SK-N-SH (cell line): ENCODE results near the gene GRB10. TPM values are rescaled to one million over a fixed set of nuclear protein-coding genes. Genes with fewer than 3 reads are reported as not detected.
"Not testable (repeated sequence)": the region's sequence is repeated elsewhere in the genome, so short reads cannot be mapped to it uniquely, and the experiment has no call there.

Experiments
- CTCF ChIA-PET: fragments of 300-600, 350-600 bp; formaldehyde crosslinking; extraction: SDS; loops from one replicate; lab custom pipeline; 2021; lab: Yijun Ruan, JAX
- POLR2A ChIA-PET: fragments of 350-600 bp; sonication (Branson Sonifier 250); formaldehyde crosslinking; extraction: SDS; loops from one replicate; lab custom pipeline; 2020; ENCODE audit warnings: antibody characterized with exemption, inconsistent platforms; lab: Yijun Ruan, JAX
- DNase-seq: peaks from one replicate; pipeline ENCODE4 v3.0.0; 2012
- H2AFZ ChIP-seq: fragments of 200-600 bp; sonication (generic); 2 replicates; pipeline ENCODE4 v1.8.1; 2016; ENCODE audit warnings: antibody characterized with exemption, mild to moderate bottlenecking, low read depth
- H3F3A ChIP-seq: fragments of 200-600 bp; sonication (generic); replicated peaks from 2 replicates; pipeline ENCODE3; 2016; ENCODE audit warnings: antibody characterized with exemption, mild to moderate bottlenecking; ENCODE audit not compliant: insufficient read depth
- H3K27ac ChIP-seq, 2 experiments: fragments of 200-500 bp in 1 of 2; fragments of 200-600 bp in 1 of 2; sonication (Bioruptor generic) in 1 of 2; sonication (generic), shearing (Covaris generic) in 1 of 2; 2 replicates each; pipeline versions ENCODE4 v1.5.1 to v1.6.1; 2014 to 2016; ENCODE audit warnings: low read depth in 2 of 2, inconsistent platforms in 1 of 2, low read length in 1 of 2, mild to moderate bottlenecking in 1 of 2, mixed read lengths in 1 of 2
- H3K27me3 ChIP-seq: fragments of 200-600 bp; sonication (generic), shearing (Covaris generic); 2 replicates; pipeline ENCODE4 v1.6.1; 2016; ENCODE audit warnings: mixed run types; ENCODE audit not compliant: insufficient read depth
- H3K36me3 ChIP-seq, 2 experiments: fragments of 200-500 bp in 1 of 2; fragments of 200-600 bp in 1 of 2; sonication (Bioruptor generic) in 1 of 2; sonication (generic) in 1 of 2; replicated peaks in 1 of 2; 2 replicates each; pipeline versions ENCODE3 to v1.5.1; 2014 to 2016; ENCODE audit warnings: low read length in 1 of 2, mild to moderate bottlenecking in 1 of 2; ENCODE audit not compliant: insufficient read depth in 2 of 2, control insufficient read depth in 1 of 2
- H3K4me1 ChIP-seq, 2 experiments: fragments of 200-500 bp in 1 of 2; fragments of 200-600 bp in 1 of 2; sonication (Bioruptor generic) in 1 of 2; sonication (generic), shearing (Covaris generic) in 1 of 2; 2 replicates each; pipeline versions ENCODE4 v1.5.1 to v1.6.1; 2014 to 2016; ENCODE audit warnings: low read depth in 1 of 2, low read length in 1 of 2, mixed run types in 1 of 2; ENCODE audit not compliant: insufficient read depth in 2 of 2, control insufficient read depth in 1 of 2
- H3K4me2 ChIP-seq: fragments of 200-600 bp; sonication (generic), shearing (Covaris generic); 2 replicates; pipeline ENCODE4 v1.6.1; 2017; ENCODE audit warnings: mixed run types
- H3K4me3 ChIP-seq, 2 experiments: fragments of 200-500 bp in 1 of 2; fragments of 200-600 bp in 1 of 2; sonication (Bioruptor generic) in 1 of 2; sonication (generic), shearing (Covaris generic) in 1 of 2; 2 replicates each; pipeline versions ENCODE4 v1.5.1 to v1.8.1; 2014 to 2016; ENCODE audit warnings: low read depth in 2 of 2, inconsistent platforms in 1 of 2, low read length in 1 of 2, mild to moderate bottlenecking in 1 of 2, mixed read lengths in 1 of 2, moderate library complexity in 1 of 2
- H3K79me2 ChIP-seq: fragments of 200-600 bp; sonication (generic); 2 replicates; pipeline ENCODE4 v1.8.1; 2017; ENCODE audit warnings: mild to moderate bottlenecking; ENCODE audit not compliant: insufficient read depth
- H3K9ac ChIP-seq: fragments of 200-600 bp; sonication (generic); 2 replicates; pipeline ENCODE4 v1.6.1; 2017; ENCODE audit warnings: mixed run types
- H3K9me2 ChIP-seq: fragments of 200-600 bp; sonication (generic); 2 replicates; pipeline ENCODE4 v1.6.1; 2017; ENCODE audit warnings: mixed run types
- H3K9me3 ChIP-seq: fragments of 200-600 bp; sonication (generic); 2 replicates; pipeline ENCODE4 v1.6.1; 2017; ENCODE audit warnings: mixed run types, mild to moderate bottlenecking, moderate library complexity
- H4K20me1 ChIP-seq: fragments of 200-600 bp; sonication (generic); 2 replicates; pipeline ENCODE4 v1.6.1; 2017; ENCODE audit warnings: mild to moderate bottlenecking, mixed run types; ENCODE audit not compliant: insufficient read depth
- CHD2 ChIP-seq: fragments of 150-350 bp; IDR thresholded peaks from 2 replicates; pipeline ENCODE4 v1.6.1; 2018; ENCODE audit warnings: low read length; ENCODE audit not compliant: partially characterized antibody
- EP300 ChIP-seq, 2 experiments: IDR thresholded peaks; 2 replicates each; pipeline versions ENCODE4 v1.4.0 to v1.6.1; 2012; ENCODE audit warnings: borderline replicate concordance in 1 of 2, low read depth in 1 of 2, low read length in 1 of 2
- EZH2phosphoT487 ChIP-seq: fragments of 200-600 bp; sonication (generic); IDR thresholded peaks from 2 replicates; pipeline ENCODE4 v1.6.1; 2017; ENCODE audit warnings: low read depth, mixed run types, mild to moderate bottlenecking, antibody characterized with exemption, moderate library complexity, borderline replicate concordance
- FOSL2 ChIP-seq: IDR thresholded peaks from 2 replicates; pipeline ENCODE4 v1.4.0; 2012; ENCODE audit warnings: low read depth, mild to moderate bottlenecking, moderate library complexity, borderline replicate concordance
- FOXJ3 ChIP-seq: sonication (generic); formaldehyde crosslinking; IDR thresholded peaks from 2 replicates; pipeline ENCODE4 v1.5.1; 2020; ENCODE audit warnings: mild to moderate bottlenecking, missing genetic modification reagents
- GABPA ChIP-seq: IDR thresholded peaks from 2 replicates; pipeline ENCODE4 v1.4.0; 2012; ENCODE audit warnings: low read depth, mild to moderate bottlenecking
- GATA2 ChIP-seq: sonication (generic); formaldehyde crosslinking; IDR thresholded peaks from 2 replicates; pipeline ENCODE4 v1.5.0; 2020; ENCODE audit warnings: mild to moderate bottlenecking, missing genetic modification reagents
- MXI1 ChIP-seq: IDR thresholded peaks from 2 replicates; pipeline ENCODE4 v1.6.1; 2012; ENCODE audit warnings: mild to moderate bottlenecking, low read depth, low read length, improper control_type of control experiment
- POLR2AphosphoS5 ChIP-seq: IDR thresholded peaks from 2 replicates; pipeline ENCODE4 v1.6.1; 2012; ENCODE audit warnings: low read depth, low read length
- RXRA ChIP-seq: IDR thresholded peaks from 2 replicates; pipeline ENCODE4 v1.4.0; 2012; ENCODE audit warnings: low read depth, mild to moderate bottlenecking, borderline replicate concordance
- SIN3A ChIP-seq: IDR thresholded peaks from 2 replicates; pipeline ENCODE4 v1.6.1; 2012; ENCODE audit warnings: low read depth, mild to moderate bottlenecking, low read length, moderate library complexity, borderline replicate concordance
- SMC3 ChIP-seq: IDR thresholded peaks from 2 replicates; pipeline ENCODE4 v1.6.1; 2012; ENCODE audit warnings: low read depth, low read length, improper control_type of control experiment
- TAF1 ChIP-seq: IDR thresholded peaks from 2 replicates; pipeline ENCODE4 v1.6.1; 2012; ENCODE audit warnings: low read depth, mild to moderate bottlenecking, low read length, moderate library complexity, borderline replicate concordance
- TCF12 ChIP-seq: IDR thresholded peaks from 2 replicates; pipeline ENCODE4 v1.4.0; 2012
- TEAD4 ChIP-seq: IDR thresholded peaks from 2 replicates; pipeline ENCODE4 v1.4.0; 2012; ENCODE audit warnings: mild to moderate bottlenecking, borderline replicate concordance; ENCODE audit not compliant: insufficient read depth
- WGBS: methylation state at CpG from one replicate; pipeline ENCODE4 v1.1.6; 2017; ENCODE audit warnings: low lambda C conversion rate; 5-methylcytosine and 5-hydroxymethylcytosine counted together
- polyA plus RNA-seq, 3 experiments: library from polyadenylated mRNA; depleted of rRNA; stranded (reverse); fragments of >200 nt; gene quantifications; 2 replicates each; pipeline ENCODE4 v1.2.3, GENCODE V29; 2012
- TF ChIP-seq, protein P1 (sequence below): fragments of 150-350 bp; IDR thresholded peaks from 2 replicates; pipeline ENCODE4 v1.6.1; 2016; ENCODE audit warnings: mild to moderate bottlenecking, low read depth, low read length
- TF ChIP-seq, protein P2 (sequence below): IDR thresholded peaks from 2 replicates; pipeline ENCODE4 v1.6.1; 2012; ENCODE audit warnings: mild to moderate bottlenecking, low read depth, low read length, moderate library complexity
- TF ChIP-seq, protein P3 (sequence below): fragments of 150-350 bp; IDR thresholded peaks from 2 replicates; pipeline ENCODE4 v1.6.1; 2017; ENCODE audit warnings: antibody characterized with exemption, low read length, low read depth, borderline replicate concordance
- TF ChIP-seq, protein P4 (sequence below): IDR thresholded peaks from 2 replicates; pipeline ENCODE4; 2012

The GRB10 gene
- polyA plus RNA-seq, 1 of the 3 experiments (the other 2 are of a cell fraction): 5.1 TPM

DNA sequence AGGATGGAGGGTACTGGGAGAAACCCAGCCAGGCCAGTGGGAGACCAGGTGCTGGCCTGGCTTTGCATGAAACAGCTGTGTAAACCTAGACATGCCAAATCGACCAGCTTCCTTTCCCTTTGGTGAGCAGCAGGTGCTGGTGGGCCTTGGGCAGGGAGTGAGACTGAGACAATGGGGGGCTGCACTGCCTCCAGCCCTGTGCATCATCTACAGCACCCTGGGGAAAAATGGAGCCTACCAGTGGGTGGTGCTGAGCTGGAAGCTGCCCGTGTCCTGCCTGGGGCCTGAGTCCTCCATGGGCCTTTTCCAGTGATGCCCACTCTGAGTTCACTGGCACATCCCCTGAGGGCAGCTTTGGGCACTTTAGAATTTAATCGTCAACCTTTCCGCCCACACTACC lies 198.3 kb downstream of the GRB10 start:
- no peak overlapping the region; a peak in 1 of 4 replicates for H3K4me3 ChIP-seq
- H3K9ac ChIP-seq: no peak overlapping the region
- no peaks in the 10 kb centered on the region for H4K20me1 ChIP-seq
- H2AFZ ChIP-seq: no peak overlapping the region
- 0 out of 2 replicates have a peak, but pooled peaks cover 10% of the 10 kb centered on the region for H3K9me3 ChIP-seq
- H3K27me3 ChIP-seq: no peaks in the 10 kb centered on the region
- no peaks in the 10 kb centered on the region for H3K36me3 ChIP-seq
- no peaks in the 10 kb centered on the region for H3K9me2 ChIP-seq
- H3K4me2 ChIP-seq: no peak overlapping the region
- DNase-seq: no peak
- TF ChIP-seq EZH2phosphoT487: no peak
- no peak for TF ChIP-seq GATA2 (CRISPR knock-in tag)
- TF ChIP-seq SMC3: no peak
- no peak for TF ChIP-seq GABPA
- TF ChIP-seq FOSL2: no peak
- TF ChIP-seq, protein P1, sequence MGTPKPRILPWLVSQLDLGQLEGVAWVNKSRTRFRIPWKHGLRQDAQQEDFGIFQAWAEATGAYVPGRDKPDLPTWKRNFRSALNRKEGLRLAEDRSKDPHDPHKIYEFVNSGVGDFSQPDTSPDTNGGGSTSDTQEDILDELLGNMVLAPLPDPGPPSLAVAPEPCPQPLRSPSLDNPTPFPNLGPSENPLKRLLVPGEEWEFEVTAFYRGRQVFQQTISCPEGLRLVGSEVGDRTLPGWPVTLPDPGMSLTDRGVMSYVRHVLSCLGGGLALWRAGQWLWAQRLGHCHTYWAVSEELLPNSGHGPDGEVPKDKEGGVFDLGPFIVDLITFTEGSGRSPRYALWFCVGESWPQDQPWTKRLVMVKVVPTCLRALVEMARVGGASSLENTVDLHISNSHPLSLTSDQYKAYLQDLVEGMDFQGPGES: no peak
- TF ChIP-seq FOXJ3 (CRISPR knock-in tag): no peak
- TF ChIP-seq POLR2AphosphoS5: no peak
- TF ChIP-seq, protein P2, sequence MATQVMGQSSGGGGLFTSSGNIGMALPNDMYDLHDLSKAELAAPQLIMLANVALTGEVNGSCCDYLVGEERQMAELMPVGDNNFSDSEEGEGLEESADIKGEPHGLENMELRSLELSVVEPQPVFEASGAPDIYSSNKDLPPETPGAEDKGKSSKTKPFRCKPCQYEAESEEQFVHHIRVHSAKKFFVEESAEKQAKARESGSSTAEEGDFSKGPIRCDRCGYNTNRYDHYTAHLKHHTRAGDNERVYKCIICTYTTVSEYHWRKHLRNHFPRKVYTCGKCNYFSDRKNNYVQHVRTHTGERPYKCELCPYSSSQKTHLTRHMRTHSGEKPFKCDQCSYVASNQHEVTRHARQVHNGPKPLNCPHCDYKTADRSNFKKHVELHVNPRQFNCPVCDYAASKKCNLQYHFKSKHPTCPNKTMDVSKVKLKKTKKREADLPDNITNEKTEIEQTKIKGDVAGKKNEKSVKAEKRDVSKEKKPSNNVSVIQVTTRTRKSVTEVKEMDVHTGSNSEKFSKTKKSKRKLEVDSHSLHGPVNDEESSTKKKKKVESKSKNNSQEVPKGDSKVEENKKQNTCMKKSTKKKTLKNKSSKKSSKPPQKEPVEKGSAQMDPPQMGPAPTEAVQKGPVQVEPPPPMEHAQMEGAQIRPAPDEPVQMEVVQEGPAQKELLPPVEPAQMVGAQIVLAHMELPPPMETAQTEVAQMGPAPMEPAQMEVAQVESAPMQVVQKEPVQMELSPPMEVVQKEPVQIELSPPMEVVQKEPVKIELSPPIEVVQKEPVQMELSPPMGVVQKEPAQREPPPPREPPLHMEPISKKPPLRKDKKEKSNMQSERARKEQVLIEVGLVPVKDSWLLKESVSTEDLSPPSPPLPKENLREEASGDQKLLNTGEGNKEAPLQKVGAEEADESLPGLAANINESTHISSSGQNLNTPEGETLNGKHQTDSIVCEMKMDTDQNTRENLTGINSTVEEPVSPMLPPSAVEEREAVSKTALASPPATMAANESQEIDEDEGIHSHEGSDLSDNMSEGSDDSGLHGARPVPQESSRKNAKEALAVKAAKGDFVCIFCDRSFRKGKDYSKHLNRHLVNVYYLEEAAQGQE: no peak
- TF ChIP-seq, protein P3, sequence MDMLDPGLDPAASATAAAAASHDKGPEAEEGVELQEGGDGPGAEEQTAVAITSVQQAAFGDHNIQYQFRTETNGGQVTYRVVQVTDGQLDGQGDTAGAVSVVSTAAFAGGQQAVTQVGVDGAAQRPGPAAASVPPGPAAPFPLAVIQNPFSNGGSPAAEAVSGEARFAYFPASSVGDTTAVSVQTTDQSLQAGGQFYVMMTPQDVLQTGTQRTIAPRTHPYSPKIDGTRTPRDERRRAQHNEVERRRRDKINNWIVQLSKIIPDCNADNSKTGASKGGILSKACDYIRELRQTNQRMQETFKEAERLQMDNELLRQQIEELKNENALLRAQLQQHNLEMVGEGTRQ: no peak
- no peak for TF ChIP-seq MXI1
- TF ChIP-seq, protein P4, sequence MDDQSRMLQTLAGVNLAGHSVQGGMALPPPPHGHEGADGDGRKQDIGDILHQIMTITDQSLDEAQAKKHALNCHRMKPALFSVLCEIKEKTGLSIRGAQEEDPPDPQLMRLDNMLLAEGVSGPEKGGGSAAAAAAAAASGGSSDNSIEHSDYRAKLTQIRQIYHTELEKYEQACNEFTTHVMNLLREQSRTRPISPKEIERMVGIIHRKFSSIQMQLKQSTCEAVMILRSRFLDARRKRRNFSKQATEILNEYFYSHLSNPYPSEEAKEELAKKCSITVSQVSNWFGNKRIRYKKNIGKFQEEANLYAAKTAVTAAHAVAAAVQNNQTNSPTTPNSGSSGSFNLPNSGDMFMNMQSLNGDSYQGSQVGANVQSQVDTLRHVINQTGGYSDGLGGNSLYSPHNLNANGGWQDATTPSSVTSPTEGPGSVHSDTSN: no peak
- TF ChIP-seq RXRA: no peak
- no peak for TF ChIP-seq TEAD4
- TF ChIP-seq EP300 (IDR thresholded peaks at IDR 0.05; ENCODE audit: borderline replicate concordance in 1 of 2, low read depth in 1 of 2, low read length in 1 of 2): no peak
- no peak for TF ChIP-seq CHD2
- TF ChIP-seq SIN3A: no peak
- TF ChIP-seq TCF12: no peak
- no peak for TF ChIP-seq TAF1
- H3K79me2 ChIP-seq: no peaks in the 10 kb centered on the region
- ChIA-PET POLR2A (no interaction called here), CTCF (interaction anchor here (0.8 to 6.0 kb wide), 4 partner anchors 12 to 94 kb away, joined by 3 to 34 read pairs (median 3); no protein-coding TSS in a partner anchor)
- 56% methylated on average over 3 of the region's 4 CpGs for WGBS
- H3K4me1 ChIP-seq: no peaks in the 10 kb centered on the region; a peak in 1 of 4 replicates
- H3K27ac ChIP-seq: no peak overlapping the region
- no peaks in the 10 kb centered on the region for H3F3A ChIP-seq

DNA sequence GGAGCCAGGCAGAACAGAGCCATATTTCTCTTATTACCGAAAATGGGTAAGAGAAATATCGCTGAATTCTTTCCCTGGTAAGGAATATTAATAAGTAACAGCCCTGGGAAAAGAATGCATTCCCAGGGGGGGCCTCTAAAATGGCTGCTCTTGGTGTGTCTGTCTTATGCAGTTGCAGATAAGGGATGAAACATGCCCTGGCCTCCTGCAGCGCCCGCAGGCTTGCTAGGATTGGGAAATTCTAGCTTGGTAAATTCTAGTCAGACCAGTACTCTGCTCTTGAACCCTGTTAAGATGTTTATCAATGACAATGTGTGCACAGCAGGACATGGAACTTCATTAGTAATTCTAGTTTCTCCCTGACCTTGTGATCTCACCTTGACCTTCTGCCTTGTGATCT lies 199.4 kb downstream of the GRB10 start:
- WGBS: 48% methylated on average over 4 of the region's 4 CpGs
- H3K79me2 ChIP-seq, H2AFZ ChIP-seq, H3K9me3 ChIP-seq, H3K4me2 ChIP-seq, H3K27ac ChIP-seq, H3K27me3 ChIP-seq, H3K4me3 ChIP-seq, POLR2A ChIA-PET, H3K9ac ChIP-seq, H3F3A ChIP-seq, H3K4me1 ChIP-seq, DNase-seq, H3K9me2 ChIP-seq, H3K36me3 ChIP-seq, H4K20me1 ChIP-seq: not testable (repeated sequence)
- CTCF ChIA-PET: interaction anchor here (0.9 to 6.0 kb wide), 2 partner anchors 13 to 116 kb away, joined by 4 to 34 read pairs; no protein-coding TSS in a partner anchor
